Cerebellar nuclear complex (tissue), 1 donor: ENCODE data around the gene MEIOSIN.
"Not testable (repeated sequence)": the region's sequence is repeated elsewhere in the genome, so short reads cannot be mapped to it uniquely, and the experiment has no call there.

Experiments used
- DNase-seq, 2 experiments: peaks; one replicate each; lab custom pipeline; 2025; lab: John Stamatoyannopoulos, UW

Gene MEIOSIN

GRCh38 chr19:45733160-45733810 is at the start of gene MEIOSIN:
Gene MEIOSIN (plus strand): TSS chr19:45733439. CDS start chr19:45735377, 1,938 bp downstream.
- no peak for DNase-seq

- not testable (repeated sequence) for DNase-seq
Observed at GRCh38 chr19:45685045-45685444, 48.2 kb upstream of the MEIOSIN start.

- no peak for DNase-seq
Observed at GRCh38 chr19:45687599-45687998, 45.6 kb upstream of the MEIOSIN start.

- peak; percentile 67 to 96 for DNase-seq
Observed at GRCh38 chr19:45691516-45692186, 41.6 kb upstream of the MEIOSIN start, which contains the start of gene SNRPD2. Gene SNRPD2 (minus strand): TSS chr19:45691953. CDS start chr19:45691888, 65 bp downstream.

GRCh38 chr19:45692187-45693105 is 40.8 kb upstream of the MEIOSIN start, which contains the start of gene QPCTL:
Gene QPCTL (plus strand): TSS chr19:45692666. CDS start chr19:45692704, 38 bp downstream.
- DNase-seq, result peak; percentile 94 to 96

GRCh38 chr19:45693106-45693788 is 40.0 kb upstream of the MEIOSIN start:
- no peak for DNase-seq

- no peak for DNase-seq
Observed at GRCh38 chr19:45701676-45702075, 31.6 kb upstream of the MEIOSIN start.

- DNase-seq, result no peak
Observed at GRCh38 chr19:45705115-45705514, 28.1 kb upstream of the MEIOSIN start.

- no peak for DNase-seq
Observed at GRCh38 chr19:45705710-45706415, 27.4 kb upstream of the MEIOSIN start.

- no peak for DNase-seq
Observed at GRCh38 chr19:45710356-45711130, 22.7 kb upstream of the MEIOSIN start.

- DNase-seq, result no peak
Observed at GRCh38 chr19:45711851-45712698, 21.2 kb upstream of the MEIOSIN start.

- DNase-seq, result no peak
Observed at GRCh38 chr19:45712699-45713067, 20.6 kb upstream of the MEIOSIN start.

- no peak for DNase-seq
Observed at GRCh38 chr19:45713141-45713540, 20.1 kb upstream of the MEIOSIN start.

GRCh38 chr19:45715139-45715538 is 18.1 kb upstream of the MEIOSIN start:
- DNase-seq, result no peak

GRCh38 chr19:45716359-45717130 is 16.7 kb upstream of the MEIOSIN start:
- DNase-seq, result no peak

GRCh38 chr19:45717131-45717982 is 15.9 kb upstream of the MEIOSIN start:
- peak; percentile 93 to 98 for DNase-seq

GRCh38 chr19:45717983-45718650 is 15.1 kb upstream of the MEIOSIN start:
- DNase-seq, result no peak
